ENCODE measurements around the gene PRR16.

GRCh38 chr5:120609570-120609969 is 145.5 kb downstream of the PRR16 start:
- no peak for TF ChIP-seq POLR2A (IDR thresholded peaks at IDR 0.05)
- TF ChIP-seq CTCF (IDR thresholded peaks at IDR 0.05), result no peak

Measured in esophagus squamous epithelium (tissue), 4 donors.